NCI-H2171 (cell line): ENCODE measurements around the gene TIAM2.
"Not testable (repeated sequence)": the region's sequence is repeated elsewhere in the genome, so short reads cannot be mapped to it uniquely, and the experiment has no call there.

ENCODE experiments used
- DNase-seq: peaks from one replicate; lab custom pipeline; 2025; lab: John Stamatoyannopoulos, UW

TIAM2 gene

GRCh38 chr6:155170519-155170918, 175.4 kb downstream of the TIAM2 start:
- no peak for DNase-seq

GRCh38 chr6:155171109-155171746, 176.1 kb downstream of the TIAM2 start:
- DNase-seq: peak; percentile 75

- peak; percentile 81 for DNase-seq
Observed at GRCh38 chr6:155171747-155172449, 176.8 kb downstream of the TIAM2 start.

GRCh38 chr6:155173488-155173887, 178.4 kb downstream of the TIAM2 start:
- no peak for DNase-seq

GRCh38 chr6:155174576-155175211, 179.6 kb downstream of the TIAM2 start:
- DNase-seq: peak; percentile 92

- DNase-seq: peak; percentile 39
Observed at GRCh38 chr6:155177363-155177961, 182.3 kb downstream of the TIAM2 start.

GRCh38 chr6:155181498-155181897, 186.4 kb downstream of the TIAM2 start:
- no peak for DNase-seq

- DNase-seq: no peak
Observed at GRCh38 chr6:155182103-155182502, 187.0 kb downstream of the TIAM2 start.

GRCh38 chr6:155183095-155183494, 188.0 kb downstream of the TIAM2 start:
- no peak for DNase-seq

- not testable (repeated sequence) for DNase-seq
Observed at GRCh38 chr6:155185041-155185440, 189.9 kb downstream of the TIAM2 start.

- DNase-seq: no peak
Observed at GRCh38 chr6:155185544-155185943, 190.4 kb downstream of the TIAM2 start.

GRCh38 chr6:155186052-155186658, 191.0 kb downstream of the TIAM2 start:
- no peak for DNase-seq

GRCh38 chr6:155187106-155187505, 192.0 kb downstream of the TIAM2 start:
- no peak for DNase-seq

- no peak for DNase-seq
Observed at GRCh38 chr6:155187994-155188706, 193.0 kb downstream of the TIAM2 start.

- DNase-seq: no peak
Observed at GRCh38 chr6:155188707-155189496, 193.8 kb downstream of the TIAM2 start.

- no peak for DNase-seq
Observed at GRCh38 chr6:155190677-155191076, 195.6 kb downstream of the TIAM2 start.

- no peak for DNase-seq
Observed at GRCh38 chr6:155193526-155193925, 198.4 kb downstream of the TIAM2 start.

GRCh38 chr6:155194399-155194798, 199.3 kb downstream of the TIAM2 start:
- no peak for DNase-seq

GRCh38 chr6:155195903-155196302, 200.8 kb downstream of the TIAM2 start:
- DNase-seq: no peak

- no peak for DNase-seq
Observed at GRCh38 chr6:155196911-155197310, 201.8 kb downstream of the TIAM2 start.

GRCh38 chr6:155197932-155198331, 202.8 kb downstream of the TIAM2 start:
- DNase-seq: no peak
